Gastroesophageal sphincter (tissue), 4 donors: ENCODE results near the gene ZNF436. TPM values are rescaled to one million over a fixed set of nuclear protein-coding genes. Genes with fewer than 3 reads are reported as not detected.

ENCODE experiments used
- ATAC-seq: fragments of 150-250 bp; one replicate; pipeline ENCODE4 v1.9.1; 2016; ENCODE audit warnings: mild to moderate bottlenecking, moderate library complexity
- H3K27ac ChIP-seq, 4 donors: fragments of 200-600 bp; sonication (generic) in 3 of 4; 1 replicate in 3 of 4; 2 replicates in 1 of 4; pipeline ENCODE4 v1.5.1; 2016 to 2019
- H3K27me3 ChIP-seq: fragments of 200-600 bp; sonication (generic); one replicate; pipeline ENCODE4 v1.5.1; 2019
- H3K36me3 ChIP-seq, 2 donors: fragments of 200-600 bp; sonication (generic); one replicate each; pipeline ENCODE4 v1.5.1; 2019; ENCODE audit warnings: control low read depth in 1 of 2
- H3K4me1 ChIP-seq, 3 donors: fragments of 200-600 bp; sonication (generic); 1 replicate in 2 of 3; 2 replicates in 1 of 3; pipeline ENCODE4 v1.5.1; 2016 to 2019; ENCODE audit warnings: control low read depth in 2 of 3
- H3K4me3 ChIP-seq, 2 donors: fragments of 200-600 bp; sonication (generic); one replicate each; pipeline ENCODE4 v1.5.1; 2019; ENCODE audit warnings: mild to moderate bottlenecking in 1 of 2, moderate library complexity in 1 of 2
- H3K9me3 ChIP-seq, 3 donors: fragments of 200-600 bp; sonication (generic); one replicate each; pipeline ENCODE4 v1.5.1; 2017 to 2019; ENCODE audit warnings: control low read depth in 2 of 3
- CTCF ChIP-seq, 4 experiments: fragments of 200-600 bp in 2 of 4; fragments of 450-650 bp in 2 of 4; sonication (generic) in 1 of 4; IDR thresholded peaks; one replicate each; pipeline ENCODE4 v1.5.1; 2017 to 2019; ENCODE audit warnings: antibody characterized with exemption in 4 of 4, mild to moderate bottlenecking in 2 of 4, moderate library complexity in 2 of 4
- EP300 ChIP-seq: sonication (generic); formaldehyde crosslinking; IDR thresholded peaks from one replicate; pipeline ENCODE4 v1.6.1; 2017; ENCODE audit warnings: antibody characterized with exemption, mild to moderate bottlenecking
- POLR2A ChIP-seq, 2 donors: fragments of 450-650 bp; IDR thresholded peaks; one replicate each; pipeline ENCODE4 v1.6.1; 2017; ENCODE audit warnings: antibody characterized with exemption in 2 of 2, mild to moderate bottlenecking in 2 of 2, moderate library complexity in 1 of 2
- POLR2AphosphoS5 ChIP-seq: sonication (generic); formaldehyde crosslinking; IDR thresholded peaks from one replicate; pipeline ENCODE4 v1.6.1; 2017; ENCODE audit warnings: antibody characterized with exemption
- WGBS, 2 donors: methylation state at CpG; one replicate each; pipeline ENCODE4 v1.1.5; 2018; ENCODE audit warnings: low coverage in 1 of 2; 5-methylcytosine and 5-hydroxymethylcytosine counted together
- total RNA-seq, 4 donors: library from RNA; depleted of rRNA; stranded (reverse); fragments of >200 nt; gene quantifications; one replicate each; pipeline ENCODE4 v1.1.0, GENCODE V29; 2016

ZNF436 gene
- total RNA-seq, 4 donors from 2014 or later: 14.9 to 18.8 (median 16.6) TPM

GRCh38 chr1:23345920-23346319 lies 23.7 kb downstream of the ZNF436 start:
- Histone ChIP-seq H3K27me3 (no peaks in the 10 kb centered on the region), H3K27ac (no peak overlapping the region), H3K4me1 (peaks cover 5 to 30% (median 16%) of the 10 kb centered on the region in 3 donors), H3K36me3 (no peaks in the 10 kb centered on the region), H3K9me3 (no peaks in the 10 kb centered on the region), H3K4me3 (no peak overlapping the region)
- TF ChIP-seq EP300 (no peak), CTCF (IDR thresholded peaks at IDR 0.05) (no peak), POLR2A (IDR thresholded peaks at IDR 0.05) (no peak), POLR2AphosphoS5 (no peak)
- WGBS, 2 donors: 91 to 96% methylated on average over 3 to 14 of the region's 14 CpGs
- ATAC-seq: no peak

- no peaks in the 10 kb centered on the region for H3K36me3 ChIP-seq
- H3K9me3 ChIP-seq: no peaks in the 10 kb centered on the region
- no peaks in the 10 kb centered on the region for H3K27me3 ChIP-seq
- peak overlapping the region; percentile 64 to 93 for H3K4me3 ChIP-seq
- peak overlapping the region; percentile 89 to 99 (median 98) for H3K27ac ChIP-seq
- no peak for ATAC-seq
- H3K4me1 ChIP-seq: peaks cover 5 to 39% (median 19%) of the 10 kb centered on the region in 3 donors
- WGBS, 2 donors: 13 to 23% methylated on average over 7 to 8 of the region's 8 CpGs
- no peak for TF ChIP-seq POLR2AphosphoS5
Measured at GRCh38 chr1:23344987-23345472, 24.6 kb downstream of the ZNF436 start.

- TF ChIP-seq POLR2AphosphoS5: peak; percentile 65
- TF ChIP-seq POLR2A (IDR thresholded peaks at IDR 0.05): peak; percentile 67 to 69
- TF ChIP-seq CTCF (IDR thresholded peaks at IDR 0.05): peak in 3 of 4 experiments; percentile 26 to 40 (median 32)
- no peak for TF ChIP-seq EP300
- WGBS, 2 donors: 0 to 1% methylated on average over 7 to 34 of the region's 87 CpGs
- ATAC-seq: peak; percentile 98
- Histone ChIP-seq H3K27ac (peak within 1 kb of the TSS; percentile 89 to 99 (median 98)), H3K36me3 (no peaks in the 10 kb centered on the region), H3K4me1 (peaks cover 5 to 46% (median 24%) of the 10 kb centered on the region in 3 donors), H3K27me3 (no peaks in the 10 kb centered on the region), H3K9me3 (no peaks in the 10 kb centered on the region), H3K4me3 (peak within 1 kb of the TSS; percentile 64 to 93)
Measured at GRCh38 chr1:23344111-23344986, 25.3 kb downstream of the ZNF436 start, which contains the start of gene HNRNPR. TSS of gene HNRNPR (minus strand) at chr1:23344284. CDS start at chr1:23341008, 3,276 bp downstream.

- Histone ChIP-seq H3K27ac (peak overlapping the region; percentile 87 to 99 (median 98)), H3K36me3 (no peaks in the 10 kb centered on the region), H3K27me3 (no peaks in the 10 kb centered on the region), H3K4me3 (peak overlapping the region; percentile 64 to 93), H3K9me3 (no peaks in the 10 kb centered on the region), H3K4me1 (peaks cover 5 to 55% (median 24%) of the 10 kb centered on the region in 3 donors)
- TF ChIP-seq CTCF (IDR thresholded peaks at IDR 0.05) (no peak), EP300 (no peak), POLR2A (IDR thresholded peaks at IDR 0.05) (no peak), POLR2AphosphoS5 (no peak)
- peak; percentile 35 for ATAC-seq
- WGBS, 2 donors: 0 to 6% methylated on average over 6 to 14 of the region's 66 CpGs
Measured at GRCh38 chr1:23343221-23344110, 26.2 kb downstream of the ZNF436 start.
